IMR-90 (cell line): Measurements from ENCODE around the gene SYT17. TPM values are rescaled to one million over a fixed set of nuclear protein-coding genes. Genes with fewer than 3 reads are reported as not detected.

Source experiments
- ATAC-seq: fragments of 200-7000 bp; cut with Tn5 transposase; 2 replicates; pipeline ENCODE4 v1.9.1; 2020; ENCODE audit warnings: low read depth, mild to moderate bottlenecking, moderate library complexity
- BruUV-seq: library from RNA; stranded (reverse); fragments of 400-500 nt; replicated peaks from 2 replicates; lab custom pipeline; 2021; lab: Mats Ljungman, UMichigan
- CTCF ChIA-PET: fragments of 300-600 bp; formaldehyde crosslinking; extraction: SDS; loops from one replicate; lab custom pipeline; 2021; ENCODE audit warnings: antibody characterized with exemption; lab: Yijun Ruan, JAX
- POLR2A ChIA-PET: fragments of 300-600 bp; sonication (Branson Sonifier 250); formaldehyde crosslinking; loops from one replicate; lab custom pipeline; 2022; ENCODE audit warnings: antibody characterized with exemption; ENCODE audit not compliant: unreplicated experiment; lab: Charles Lee
- DNase-seq: peaks from one replicate; pipeline ENCODE4 v3.0.0; 2013
- H2AFZ ChIP-seq: replicated peaks from 2 replicates; pipeline ENCODE3; 2013; ENCODE audit warnings: low read length, mild to moderate bottlenecking; ENCODE audit not compliant: poor library complexity
- H2AK5ac ChIP-seq: 2 replicates; pipeline ENCODE4 v1.6.1; 2013; ENCODE audit warnings: low read depth, low read length, inconsistent platforms
- H2AK9ac ChIP-seq: replicated peaks from 2 replicates; pipeline ENCODE3; 2013; ENCODE audit warnings: mild to moderate bottlenecking, low read depth, low read length, moderate library complexity; ENCODE audit not compliant: poor library complexity
- H2BK120ac ChIP-seq: 2 replicates; pipeline ENCODE4 v1.6.1; 2013; ENCODE audit warnings: low read depth, low read length, inconsistent platforms
- H2BK15ac ChIP-seq: 3 replicates; pipeline ENCODE4 v1.6.1; 2013; ENCODE audit warnings: low read depth, low read length, inconsistent platforms
- H2BK20ac ChIP-seq: 2 replicates; pipeline ENCODE4 v1.6.1; 2013; ENCODE audit warnings: low read depth, mild to moderate bottlenecking, inconsistent platforms, low read length, moderate library complexity
- H2BK5ac ChIP-seq: 2 replicates; pipeline ENCODE4 v1.6.1; 2013; ENCODE audit warnings: mild to moderate bottlenecking, low read depth, low read length, inconsistent platforms; ENCODE audit not compliant: poor library complexity, severe bottlenecking
- H3K14ac ChIP-seq: replicated peaks from 2 replicates; pipeline ENCODE4 v1.6.1; 2013; ENCODE audit warnings: low read depth, low read length, inconsistent platforms
- H3K18ac ChIP-seq: 2 replicates; pipeline ENCODE4 v1.6.1; 2013; ENCODE audit warnings: low read depth, low read length, control low read depth
- H3K23ac ChIP-seq: 2 replicates; pipeline ENCODE4 v1.6.1; 2013; ENCODE audit warnings: low read depth, low read length, inconsistent platforms
- H3K27ac ChIP-seq: 2 replicates; pipeline ENCODE4 v1.5.1; 2013; ENCODE audit warnings: mild to moderate bottlenecking, control low read depth, low read length; ENCODE audit not compliant: insufficient read depth
- H3K27me3 ChIP-seq: 2 replicates; pipeline ENCODE4 v1.6.1; 2013; ENCODE audit warnings: low read length; ENCODE audit not compliant: control insufficient read depth, insufficient read depth
- H3K36me3 ChIP-seq: 2 replicates; pipeline ENCODE4 v1.6.1; 2013; ENCODE audit warnings: low read length, mixed read lengths; ENCODE audit not compliant: control insufficient read depth, insufficient read depth
- H3K4ac ChIP-seq: 2 replicates; pipeline ENCODE4 v1.6.1; 2013; ENCODE audit warnings: low read depth, low read length, inconsistent platforms
- H3K4me1 ChIP-seq: 2 replicates; pipeline ENCODE4 v1.6.1; 2013; ENCODE audit warnings: low read length, mixed read lengths; ENCODE audit not compliant: control insufficient read depth, insufficient read depth
- H3K4me2 ChIP-seq: 2 replicates; pipeline ENCODE4 v1.6.1; 2013; ENCODE audit warnings: low read depth, mild to moderate bottlenecking, control low read depth, low read length, moderate library complexity
- H3K4me3 ChIP-seq: 2 replicates; pipeline ENCODE4 v1.5.1; 2013; ENCODE audit warnings: low read depth, mild to moderate bottlenecking, control low read depth, low read length, moderate library complexity; ENCODE audit not compliant: insufficient read depth
- H3K56ac ChIP-seq: 2 replicates; pipeline ENCODE4 v1.6.1; 2013; ENCODE audit warnings: low read length, inconsistent platforms; ENCODE audit not compliant: insufficient read depth; ENCODE audit errors: extremely low read depth
- H3K79me1 ChIP-seq, 2 experiments: 2 replicates each; pipeline ENCODE4 v1.6.1; 2013; ENCODE audit warnings: low read length in 2 of 2, inconsistent platforms in 1 of 2, low read depth in 1 of 2
- H3K9ac ChIP-seq: 2 replicates; pipeline ENCODE4 v1.6.1; 2013; ENCODE audit warnings: low read depth, low read length, control low read depth
- H3K9me1 ChIP-seq: 2 replicates; pipeline ENCODE4 v1.6.1; 2013; ENCODE audit warnings: low read length, inconsistent platforms; ENCODE audit not compliant: insufficient read depth
- H3K9me3 ChIP-seq: 2 replicates; pipeline ENCODE4 v1.6.1; 2013; ENCODE audit warnings: low read length; ENCODE audit not compliant: control insufficient read depth, insufficient read depth
- H4K20me1 ChIP-seq: 2 replicates; pipeline ENCODE4 v1.6.1; 2013; ENCODE audit warnings: low read length, inconsistent platforms; ENCODE audit not compliant: insufficient read depth
- H4K5ac ChIP-seq: 2 replicates; pipeline ENCODE4 v1.6.1; 2013; ENCODE audit warnings: mild to moderate bottlenecking, low read depth, low read length, control low read depth
- H4K8ac ChIP-seq, 2 experiments: 2 replicates each; pipeline ENCODE4 v1.6.1; 2013; ENCODE audit warnings: low read depth in 2 of 2, low read length in 2 of 2, control low read depth in 1 of 2, inconsistent platforms in 1 of 2
- H4K91ac ChIP-seq: 2 replicates; pipeline ENCODE4 v1.6.1; 2013; ENCODE audit warnings: low read depth, low read length, inconsistent platforms; ENCODE audit not compliant: insufficient read depth
- BHLHE40 ChIP-seq: fragments of 150-350 bp; IDR thresholded peaks from 2 replicates; pipeline ENCODE4 v1.6.1; 2016; ENCODE audit warnings: mild to moderate bottlenecking, low read depth, low read length
- CEBPB ChIP-seq: IDR thresholded peaks from 2 replicates; pipeline ENCODE4 v1.6.1; 2012; ENCODE audit warnings: low read depth, low read length, improper control_type of control experiment
- CHD1 ChIP-seq: IDR thresholded peaks from 2 replicates; pipeline ENCODE4 v1.6.1; 2012; ENCODE audit warnings: low read depth, low read length, improper control_type of control experiment
- FOS ChIP-seq: fragments of 150-350 bp; IDR thresholded peaks from 2 replicates; pipeline ENCODE4 v1.6.1; 2016; ENCODE audit warnings: low read depth, low read length
- MAFK ChIP-seq: IDR thresholded peaks from 2 replicates; pipeline ENCODE4 v1.6.1; 2012; ENCODE audit warnings: low read depth, low read length, improper control_type of control experiment
- MAZ ChIP-seq: IDR thresholded peaks from 2 replicates; pipeline ENCODE4 v1.6.1; 2012; ENCODE audit warnings: low read depth, mild to moderate bottlenecking, low read length, improper control_type of control experiment, moderate library complexity, borderline replicate concordance
- MXI1 ChIP-seq: IDR thresholded peaks from 2 replicates; pipeline ENCODE4 v1.6.1; 2012; ENCODE audit warnings: low read depth, mild to moderate bottlenecking, low read length, moderate library complexity, borderline replicate concordance
- NFE2L2 ChIP-seq: fragments of 150-350 bp; IDR thresholded peaks from 2 replicates; pipeline ENCODE4 v1.6.1; 2016; ENCODE audit warnings: low read depth, mild to moderate bottlenecking, low read length
- POLR2A ChIP-seq: IDR thresholded peaks from 2 replicates; pipeline ENCODE4 v1.6.1; 2012; ENCODE audit warnings: mild to moderate bottlenecking, low read depth, low read length
- RAD21 ChIP-seq: IDR thresholded peaks from 2 replicates; pipeline ENCODE4 v1.6.1; 2012; ENCODE audit warnings: low read length, improper control_type of control experiment
- RCOR1 ChIP-seq: IDR thresholded peaks from 2 replicates; pipeline ENCODE4 v1.6.1; 2012; ENCODE audit warnings: mild to moderate bottlenecking, low read length, improper control_type of control experiment; ENCODE audit not compliant: insufficient replicate concordance
- RFX5 ChIP-seq: IDR thresholded peaks from 2 replicates; pipeline ENCODE4 v1.8.0; 2012; ENCODE audit warnings: low read depth, mild to moderate bottlenecking, low read length, moderate library complexity
- SMC3 ChIP-seq: fragments of 150-350 bp; IDR thresholded peaks from 2 replicates; pipeline ENCODE4 v1.6.1; 2016; ENCODE audit warnings: low read depth, mild to moderate bottlenecking, antibody characterized with exemption, low read length, moderate library complexity
- USF2 ChIP-seq: fragments of 150-350 bp; IDR thresholded peaks from 2 replicates; pipeline ENCODE4 v1.6.1; 2017; ENCODE audit warnings: mild to moderate bottlenecking, antibody characterized with exemption, low read length, low read depth
- WGBS, 2 experiments: methylation state at CpG; one replicate each; pipeline versions ENCODE4 v1.1.5 to v1.1.7; 2013; ENCODE audit warnings: missing lambda C conversion rate in 2 of 2; ENCODE audit not compliant: insufficient read length in 1 of 2; ENCODE audit errors: extremely low coverage in 2 of 2; 5-methylcytosine and 5-hydroxymethylcytosine counted together
- dilution Hi-C: fragments of 300-500 bp; cut with HindIII; formaldehyde crosslinking; loops from one replicate; pipeline ENCODE4 v1.14.3; 2018; ENCODE audit warnings: low sequenced_read_pairs; ENCODE audit not compliant: unreplicated experiment
- in situ Hi-C: fragments of 300-500 bp; cut with MboI; formaldehyde crosslinking; loops from 3 replicates; pipeline ENCODE4 v1.14.3; 2019; ENCODE audit warnings: low sequenced_read_pairs, inconsistent platforms, mixed read lengths
- intact Hi-C: fragments of 100-400 bp; cut with micrococcal nuclease; formaldehyde crosslinking; loops from 2 replicates; pipeline ENCODE4 v1.10.0; 2022
- polyA plus RNA-seq, 3 experiments: library from polyadenylated mRNA; depleted of rRNA; stranded (reverse); fragments of >200 nt; gene quantifications; 2 replicates each; pipeline ENCODE4 v1.2.3, GENCODE V29; 2012; ENCODE audit warnings: low replicate concordance in 1 of 3
- total RNA-seq: library from RNA; depleted of rRNA; stranded (reverse); fragments of >200 nt; gene quantifications from 2 replicates; pipeline ENCODE4 v1.2.3, GENCODE V29; 2012
- TF ChIP-seq, protein P1 (sequence below): conservative IDR thresholded peaks from 2 replicates; pipeline ENCODE4 v1.5.1; 2012; ENCODE audit warnings: mild to moderate bottlenecking, low read depth, low read length, improper control_type of control experiment

SYT17 gene
- total and polyA plus RNA-seq, 2 of the 4 experiments (the other 2 are of a cell fraction) = not detected

GRCh38 chr16:19123535-19124178 is 44.4 kb upstream of the SYT17 start:
- DNase-seq (no peak), ATAC-seq (no peak)
- TF ChIP-seq MXI1 = no peak
- TF ChIP-seq MAZ = no peak
- no peak for TF ChIP-seq FOS
- no peak for TF ChIP-seq NFE2L2
- no peak for TF ChIP-seq CEBPB
- no peak for TF ChIP-seq BHLHE40
- TF ChIP-seq SMC3 = no peak
- no peak for TF ChIP-seq MAFK
- TF ChIP-seq RAD21 = no peak
- no peak for TF ChIP-seq RFX5
- no peak for TF ChIP-seq RCOR1
- no peak for TF ChIP-seq USF2
- no peak for TF ChIP-seq CHD1
- TF ChIP-seq, protein P1, sequence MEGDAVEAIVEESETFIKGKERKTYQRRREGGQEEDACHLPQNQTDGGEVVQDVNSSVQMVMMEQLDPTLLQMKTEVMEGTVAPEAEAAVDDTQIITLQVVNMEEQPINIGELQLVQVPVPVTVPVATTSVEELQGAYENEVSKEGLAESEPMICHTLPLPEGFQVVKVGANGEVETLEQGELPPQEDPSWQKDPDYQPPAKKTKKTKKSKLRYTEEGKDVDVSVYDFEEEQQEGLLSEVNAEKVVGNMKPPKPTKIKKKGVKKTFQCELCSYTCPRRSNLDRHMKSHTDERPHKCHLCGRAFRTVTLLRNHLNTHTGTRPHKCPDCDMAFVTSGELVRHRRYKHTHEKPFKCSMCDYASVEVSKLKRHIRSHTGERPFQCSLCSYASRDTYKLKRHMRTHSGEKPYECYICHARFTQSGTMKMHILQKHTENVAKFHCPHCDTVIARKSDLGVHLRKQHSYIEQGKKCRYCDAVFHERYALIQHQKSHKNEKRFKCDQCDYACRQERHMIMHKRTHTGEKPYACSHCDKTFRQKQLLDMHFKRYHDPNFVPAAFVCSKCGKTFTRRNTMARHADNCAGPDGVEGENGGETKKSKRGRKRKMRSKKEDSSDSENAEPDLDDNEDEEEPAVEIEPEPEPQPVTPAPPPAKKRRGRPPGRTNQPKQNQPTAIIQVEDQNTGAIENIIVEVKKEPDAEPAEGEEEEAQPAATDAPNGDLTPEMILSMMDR = no peak
- TF ChIP-seq POLR2A = no peak
- Histone ChIP-seq H2AK9ac (no peak overlapping the region), H3K9me3 (no peaks in the 10 kb centered on the region), H2BK15ac (no peak overlapping the region), H2AK5ac (peak overlapping the region; percentile 16; the same call in 1 of the 2 replicates), H3K18ac (no peak overlapping the region; the same call in 1 of the 2 replicates), H3K27ac (no peak overlapping the region), H4K20me1 (peaks cover 23% of the 10 kb centered on the region), H3K4me3 (no peak overlapping the region), H2BK20ac (no peak overlapping the region), H2BK5ac (no peak overlapping the region), H3K4ac (peak overlapping the region; percentile 20; the same call in 1 of the 2 replicates), H3K14ac (no peak overlapping the region), H3K79me1 (peaks cover 7 to 50% of the 10 kb centered on the region in 2 experiments; a peak in 3 of 4 replicates), H4K5ac (no peak overlapping the region), H3K9ac (no peak overlapping the region), H4K91ac (no peak overlapping the region), H3K4me2 (no peak overlapping the region), H4K8ac (no peak overlapping the region), H3K27me3 (no peaks in the 10 kb centered on the region), H3K56ac (no peak overlapping the region), H3K9me1 (peaks cover 8% of the 10 kb centered on the region), H3K23ac (no peak overlapping the region), H3K36me3 (peaks cover 10% of the 10 kb centered on the region), H2BK120ac (no peak overlapping the region), H3K4me1 (peaks cover 9% of the 10 kb centered on the region), H2AFZ (no peak overlapping the region)
- in situ Hi-C loops = loop anchor here (25.0 kb wide), 2 partner anchors 589 to 764 kb away; partner anchors contain the start of genes GPRC5B, IQCK and KNOP1
- 80% methylated on average over 1 of the region's 6 CpGs; no CpG with 5 or more reads in 1 of the 2 experiments for WGBS, 2 experiments
- CTCF ChIA-PET = no interaction called here
- dilution Hi-C loops = no loop called here
- intact Hi-C loops = no loop called here
- POLR2A ChIA-PET = interaction anchor here (0.5 kb wide), 1 partner anchor 431 kb away, joined by 5 read pairs; no protein-coding TSS in a partner anchor
- no TSS peak for BruUV-seq
